HG02973 (cell line): ENCODE measurements around the gene CHSY1.

Source experiments
- ATAC-seq: cut with Tn5 transposase; IDR thresholded peaks from one replicate; pipeline ENCODE4 v1.9.1; 2021; ENCODE audit warnings: moderate library complexity; ENCODE audit not compliant: unreplicated experiment

The CHSY1 gene

DNA sequence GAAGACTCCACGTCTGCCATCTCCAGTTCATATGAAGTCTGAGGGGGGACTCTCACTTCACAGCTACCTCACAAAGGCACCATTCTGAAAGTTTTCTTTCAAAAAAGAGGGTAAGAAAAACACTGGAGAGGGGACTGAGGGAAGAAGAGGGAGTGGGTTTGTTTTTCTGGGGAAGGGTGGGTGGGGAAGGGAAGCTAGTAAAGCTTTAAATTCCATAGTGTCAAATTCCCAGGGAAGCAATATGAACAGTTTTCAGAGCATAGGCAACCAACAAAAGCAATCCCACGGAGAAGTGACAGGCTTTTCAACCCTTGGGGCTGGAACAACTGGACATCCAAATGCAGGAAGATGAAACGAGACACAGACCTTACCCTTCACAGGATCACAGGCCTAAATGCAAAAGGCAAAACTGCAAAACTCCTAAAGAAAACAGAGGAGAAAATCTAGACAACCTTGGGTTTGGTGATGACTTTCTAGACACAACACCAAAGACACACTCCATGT is 61.7 kb downstream of the CHSY1 start:
- ATAC-seq = no peak

DNA sequence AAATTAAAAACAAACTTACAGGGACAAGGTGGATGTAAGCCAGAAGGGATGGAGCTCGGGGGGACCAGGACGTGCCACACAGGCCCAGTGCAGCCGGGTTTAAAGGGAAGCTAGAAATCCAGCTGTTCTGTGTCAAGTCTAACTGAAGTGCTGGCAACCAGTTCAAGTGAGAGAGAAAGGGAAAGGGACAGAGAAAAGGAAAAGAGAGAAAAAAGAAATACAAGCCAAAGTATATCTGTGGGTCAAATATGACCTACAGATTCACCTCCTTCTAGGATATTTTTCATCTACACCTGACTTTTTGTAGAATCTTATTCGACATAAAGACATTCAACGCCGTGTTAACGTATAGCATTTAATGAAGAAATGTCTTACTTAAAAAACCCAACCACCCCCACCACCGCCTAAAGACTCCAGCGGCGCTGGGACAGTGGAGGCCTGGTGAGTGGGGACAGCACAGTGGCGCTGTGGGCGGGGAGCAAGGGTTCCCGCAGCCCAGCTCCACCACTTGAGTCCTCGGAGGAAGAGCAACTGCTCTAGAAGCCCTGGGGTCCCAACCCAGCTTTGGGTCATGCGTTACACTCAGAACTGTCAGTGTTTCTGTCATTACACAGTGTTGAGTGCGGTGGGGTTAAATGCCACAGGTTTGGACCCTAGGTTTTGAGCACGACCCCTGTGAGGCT is 62.3 kb downstream of the CHSY1 start:
- ATAC-seq = no peak

DNA sequence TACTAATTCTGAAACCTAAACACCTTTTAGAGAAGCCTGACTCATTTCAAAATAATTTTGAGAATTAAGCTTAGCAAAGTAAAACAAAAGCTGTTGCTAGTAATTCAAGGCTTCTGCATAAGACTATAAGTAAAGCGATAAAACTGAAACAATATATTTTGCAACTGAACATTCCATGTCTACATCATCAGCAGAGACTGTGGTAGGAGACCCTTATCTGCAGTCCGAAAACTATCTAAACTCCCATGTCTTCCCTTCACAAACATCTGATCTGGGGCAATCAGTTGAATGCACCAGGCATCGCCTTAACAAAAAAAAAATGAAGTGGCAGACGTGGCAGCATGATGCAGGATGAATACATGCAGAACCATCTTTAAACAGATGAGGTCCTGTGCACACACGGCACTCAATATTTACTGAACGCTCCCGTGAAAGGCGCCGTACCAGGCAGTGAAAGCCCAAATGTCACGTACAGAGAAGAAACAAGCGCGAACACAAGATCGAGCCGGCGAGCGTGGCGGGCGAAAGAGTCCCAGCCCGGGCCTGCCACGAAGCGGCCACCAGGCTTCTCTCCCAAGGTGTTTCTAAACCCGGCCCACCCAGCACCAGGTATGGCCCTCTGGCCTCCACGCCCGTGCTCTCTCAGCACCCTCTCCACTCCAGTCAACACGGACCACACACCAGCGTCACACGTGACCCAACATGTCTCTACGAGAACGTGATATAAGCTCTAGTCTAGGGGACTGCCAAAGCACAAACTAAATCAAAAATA is 63.0 kb downstream of the CHSY1 start:
- ATAC-seq = peak; percentile 54

DNA sequence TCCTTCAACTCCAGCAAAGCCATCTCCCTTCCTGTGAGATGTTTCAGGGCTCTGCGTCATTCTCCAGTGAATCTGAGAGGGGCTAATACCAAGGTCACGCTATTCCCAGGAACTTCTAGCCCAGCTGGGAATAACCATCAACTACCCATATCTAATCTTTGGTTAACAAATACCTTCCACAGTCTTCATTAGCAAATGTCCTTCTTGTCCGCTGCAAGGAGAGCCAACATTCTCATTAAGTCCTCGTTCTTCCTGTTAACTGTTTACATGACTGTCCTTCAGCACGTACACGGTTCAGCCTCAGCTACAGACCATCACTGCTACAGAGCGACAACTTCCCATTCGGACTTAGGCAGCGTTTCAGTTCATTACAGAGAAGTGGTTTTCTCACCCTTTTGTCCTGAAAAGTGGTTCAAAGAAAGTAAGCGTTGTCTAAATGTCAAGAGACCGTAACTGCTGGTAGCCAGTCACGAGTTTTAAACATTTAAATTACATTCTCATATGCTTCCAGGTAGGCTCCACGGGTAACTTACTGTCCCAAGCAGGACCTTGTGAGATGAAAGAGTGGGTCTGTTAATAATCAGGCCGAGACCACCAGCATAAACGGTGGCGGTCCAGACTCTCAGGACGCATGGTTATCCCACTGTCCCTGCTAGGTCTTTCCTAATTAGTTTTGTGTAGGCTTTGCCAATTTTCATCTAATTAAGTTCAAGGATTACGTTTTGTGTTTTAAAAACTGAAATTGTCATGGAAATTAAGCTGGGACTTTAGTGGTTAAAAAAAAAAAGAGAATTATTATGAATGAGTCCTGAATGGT is 63.8 kb downstream of the CHSY1 start:
- no peak for ATAC-seq

DNA sequence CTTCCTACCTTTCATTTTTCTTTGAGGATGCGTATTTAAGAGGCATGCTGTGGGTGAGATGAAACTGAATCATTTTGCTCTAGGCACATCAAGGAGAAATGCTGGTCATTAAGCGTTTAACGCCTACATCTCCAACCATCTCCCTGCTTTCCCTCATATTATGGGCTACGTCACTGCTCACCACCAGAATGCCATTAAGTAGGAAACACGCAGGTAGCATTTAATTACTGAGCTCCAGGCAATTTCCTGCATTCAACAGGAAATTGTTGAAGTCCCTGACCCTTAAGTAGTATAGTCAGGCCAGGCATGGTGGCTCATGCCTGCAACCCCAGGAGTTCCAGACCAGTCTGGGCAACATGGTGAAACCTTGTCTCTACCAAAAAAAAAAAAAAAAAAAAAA is 66.1 kb downstream of the CHSY1 start:
- no peak for ATAC-seq

DNA sequence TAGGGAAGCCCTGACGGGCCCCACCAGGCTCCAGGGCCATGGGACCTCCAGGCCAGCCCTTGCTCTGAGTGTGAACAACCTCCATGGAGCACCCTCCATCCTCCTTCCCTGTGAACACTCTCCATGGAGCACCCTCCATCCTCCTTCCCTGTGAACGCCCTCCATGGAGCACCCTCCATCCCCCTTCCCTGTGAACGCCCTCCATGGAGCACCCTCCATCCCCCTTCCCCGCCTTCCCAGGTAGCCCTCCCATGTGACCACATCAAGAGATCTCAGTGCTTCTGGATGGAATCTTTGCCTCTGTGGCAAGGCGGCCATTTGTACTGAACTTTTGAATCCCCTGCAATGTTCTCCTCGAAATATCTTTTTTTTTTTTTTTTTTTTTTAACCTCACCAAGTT is 66.5 kb downstream of the CHSY1 start:
- no peak for ATAC-seq

DNA sequence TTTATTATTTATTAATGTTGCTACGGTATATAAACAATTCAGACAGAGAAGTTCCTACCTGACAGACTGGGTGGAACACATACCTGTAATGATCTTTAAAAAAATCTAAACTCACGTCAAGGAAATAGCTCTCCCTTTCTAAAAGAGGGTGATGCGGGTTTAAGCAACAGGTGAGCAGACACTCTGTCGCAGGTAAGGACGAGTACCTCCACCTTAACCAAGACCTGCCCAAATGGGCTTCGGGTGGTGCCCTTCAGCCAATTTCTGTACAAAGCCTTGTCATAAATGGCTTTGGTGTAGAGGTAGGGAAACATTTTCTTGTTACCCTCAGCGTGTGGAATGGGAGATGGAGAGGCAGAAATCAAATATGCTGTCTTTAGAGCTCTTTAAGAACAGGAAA is 67.0 kb downstream of the CHSY1 start:
- no peak for ATAC-seq

DNA sequence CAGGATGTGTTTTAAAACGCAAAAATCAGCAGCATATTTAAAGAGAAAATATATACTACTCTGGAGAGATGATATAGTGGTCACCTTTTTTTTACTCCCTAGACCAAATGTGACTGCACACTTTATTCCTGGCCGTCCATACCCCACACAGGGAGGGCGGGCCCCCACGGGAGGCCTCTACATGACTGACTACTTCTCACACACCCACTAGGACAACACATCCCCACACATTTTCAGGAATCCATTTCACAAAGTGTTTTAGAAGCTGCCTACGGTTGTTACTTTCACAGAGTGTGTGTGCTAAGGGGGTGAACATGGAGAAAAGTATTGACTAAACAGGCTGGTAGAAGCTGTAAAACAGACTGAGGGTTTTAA is 67.9 kb downstream of the CHSY1 start:
- no peak for ATAC-seq

DNA sequence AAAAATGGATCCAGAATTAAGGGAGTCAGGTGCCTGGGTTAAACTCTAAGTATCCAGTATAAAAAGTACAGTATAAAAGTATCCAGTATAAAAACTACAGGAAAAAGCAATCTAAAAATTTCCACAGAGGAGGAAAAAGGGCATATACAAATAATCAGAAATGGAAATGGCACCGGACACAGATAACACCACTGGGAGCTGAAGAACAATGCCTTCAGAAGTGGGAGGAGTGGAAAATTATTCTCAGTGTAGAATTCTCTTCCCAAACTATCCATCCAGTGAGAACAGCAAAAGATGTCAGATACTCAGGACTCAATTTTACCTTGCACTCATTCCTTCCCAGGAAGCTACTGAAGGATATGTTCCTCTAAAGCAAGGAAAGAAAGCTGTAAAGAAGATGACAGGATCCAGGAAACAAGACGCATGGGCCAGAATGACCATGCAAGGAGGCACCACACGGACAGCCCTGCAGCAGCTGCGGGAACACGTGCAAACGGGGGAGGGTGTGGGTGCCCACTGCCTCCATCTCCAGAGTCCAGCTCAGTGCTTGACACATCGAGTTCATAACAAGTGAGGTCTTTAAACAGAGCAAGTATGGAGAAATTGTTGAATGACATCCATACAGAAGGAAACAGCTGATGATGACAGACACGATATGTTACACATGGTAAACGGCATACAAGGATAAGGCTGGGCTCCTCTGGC is 68.5 kb downstream of the CHSY1 start:
- ATAC-seq = no peak

DNA sequence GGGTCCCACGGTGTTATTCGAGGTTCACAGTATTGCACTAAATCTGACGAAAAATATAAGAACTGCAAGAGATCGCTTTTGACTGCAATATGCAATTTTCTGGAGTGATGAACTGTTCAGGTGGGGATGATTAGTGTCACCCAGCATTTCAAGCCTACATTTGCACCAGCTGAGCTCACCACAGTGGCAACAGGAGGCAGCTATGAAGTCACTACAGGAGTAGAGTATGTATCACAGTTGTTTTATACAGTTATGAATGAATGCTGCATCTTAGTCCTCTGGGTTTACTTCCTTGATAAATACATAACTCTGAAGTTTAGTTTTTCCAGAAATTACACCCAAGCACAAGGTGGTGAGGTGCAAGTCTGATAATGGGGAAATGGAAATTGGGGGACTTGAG is 69.6 kb downstream of the CHSY1 start:
- ATAC-seq = no peak

DNA sequence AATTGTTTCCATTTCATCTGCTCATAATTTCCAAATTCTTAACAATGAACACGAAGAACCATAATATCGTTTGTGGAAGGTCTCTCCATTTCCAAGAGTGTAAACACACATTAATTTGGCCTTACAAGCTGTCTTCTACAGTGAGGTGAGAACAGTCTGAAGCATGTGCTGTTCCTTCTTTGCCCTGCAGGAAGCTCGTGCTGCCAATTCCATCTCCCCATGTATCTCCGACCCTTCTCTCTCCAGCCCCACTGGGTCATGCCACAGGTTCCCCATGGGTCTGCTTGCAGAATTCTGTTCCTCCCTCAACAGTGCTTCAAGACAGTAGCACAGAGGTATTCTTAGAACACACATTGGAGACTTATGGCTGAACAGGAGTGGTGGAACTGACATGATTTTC is 70.5 kb downstream of the CHSY1 start:
- no peak for ATAC-seq

DNA sequence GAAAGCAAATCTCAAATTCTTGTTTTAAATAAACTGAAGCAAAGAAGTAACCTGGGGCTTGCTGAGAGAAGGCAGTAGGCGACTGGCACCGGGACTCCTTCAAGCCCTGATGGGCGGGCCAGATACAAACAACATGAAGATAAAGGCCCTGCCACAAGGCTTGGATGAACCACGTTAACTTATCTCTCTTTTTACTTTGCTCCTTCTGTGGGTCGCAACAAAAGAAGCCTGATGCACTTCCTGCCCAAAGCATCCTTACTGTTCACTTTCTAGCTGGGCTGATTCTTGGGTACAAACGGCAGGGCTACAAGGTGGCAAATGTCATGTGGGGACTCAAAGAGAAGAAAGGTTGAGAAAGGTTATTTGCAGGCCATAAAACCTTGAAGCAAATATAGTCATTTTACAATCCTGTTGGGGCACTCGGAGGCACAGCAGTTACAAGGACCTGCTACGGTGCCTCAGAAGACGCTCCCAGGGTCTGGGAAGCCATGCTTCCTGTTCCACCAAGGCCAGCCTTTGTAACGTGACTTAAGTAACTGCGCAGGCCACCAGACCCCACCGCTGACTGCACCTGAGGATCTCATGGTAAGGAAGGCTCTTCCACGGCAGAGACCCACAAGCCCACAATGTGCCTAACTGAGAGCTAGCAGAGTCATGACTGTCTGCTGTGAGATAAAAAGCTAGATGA is 71.1 kb downstream of the CHSY1 start:
- no peak for ATAC-seq

DNA sequence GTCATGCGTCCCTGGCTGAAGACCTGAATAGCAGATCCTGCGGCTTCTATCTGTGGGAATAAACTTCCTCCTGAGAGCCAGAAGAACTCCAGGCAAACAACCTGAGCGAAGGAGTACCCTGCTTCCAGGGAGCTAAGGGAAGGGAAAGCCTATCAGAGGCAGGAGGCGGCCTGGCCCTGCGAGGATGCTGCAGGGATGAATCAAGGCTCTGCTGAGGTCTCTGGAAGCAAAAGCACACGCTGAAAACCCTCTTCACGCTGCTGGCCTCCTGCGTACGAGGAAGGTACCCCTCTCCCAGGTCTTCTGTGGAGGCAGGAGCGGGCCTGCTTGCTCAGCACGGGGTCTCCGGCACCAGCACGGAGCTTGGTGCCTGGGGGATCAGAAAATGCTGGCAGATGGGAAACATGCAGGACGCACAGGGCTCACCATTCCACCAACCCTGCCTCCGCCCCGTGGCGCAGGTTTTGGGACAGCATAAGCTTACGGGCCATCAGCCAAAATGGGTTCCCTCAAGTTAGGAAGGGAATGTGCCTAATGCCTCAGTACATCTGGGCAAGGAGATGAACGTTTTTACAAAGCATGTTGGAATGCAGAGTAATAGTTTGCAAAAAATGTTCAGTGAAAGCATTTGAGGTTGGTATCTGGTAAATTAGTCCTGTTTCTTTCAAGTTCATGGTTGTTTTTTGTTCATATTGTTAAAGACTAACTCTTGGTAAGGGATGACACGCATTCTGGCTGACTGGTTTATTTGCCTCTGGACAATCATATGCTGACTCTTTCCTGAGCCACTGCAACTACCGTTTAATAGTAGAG is 72.3 kb downstream of the CHSY1 start:
- ATAC-seq = no peak

DNA sequence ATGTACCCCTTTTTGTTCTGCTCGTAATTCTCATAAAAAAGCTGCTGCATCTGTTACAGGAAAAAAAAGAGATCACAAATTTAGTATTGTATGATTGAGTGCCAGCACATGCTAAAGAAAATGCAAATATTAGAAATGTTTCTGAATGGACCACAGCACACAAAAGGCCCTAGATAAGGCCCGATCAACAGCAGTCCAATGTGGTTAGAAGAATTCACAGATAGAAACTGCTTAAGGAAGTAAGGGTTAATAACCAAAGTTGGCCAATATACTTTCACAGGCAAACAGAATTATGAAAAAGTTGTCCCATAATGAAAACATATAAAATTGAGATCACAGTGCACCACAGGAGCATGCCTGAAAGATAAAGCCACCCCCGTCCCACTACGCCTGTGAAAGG is 72.9 kb downstream of the CHSY1 start:
- ATAC-seq = no peak

DNA sequence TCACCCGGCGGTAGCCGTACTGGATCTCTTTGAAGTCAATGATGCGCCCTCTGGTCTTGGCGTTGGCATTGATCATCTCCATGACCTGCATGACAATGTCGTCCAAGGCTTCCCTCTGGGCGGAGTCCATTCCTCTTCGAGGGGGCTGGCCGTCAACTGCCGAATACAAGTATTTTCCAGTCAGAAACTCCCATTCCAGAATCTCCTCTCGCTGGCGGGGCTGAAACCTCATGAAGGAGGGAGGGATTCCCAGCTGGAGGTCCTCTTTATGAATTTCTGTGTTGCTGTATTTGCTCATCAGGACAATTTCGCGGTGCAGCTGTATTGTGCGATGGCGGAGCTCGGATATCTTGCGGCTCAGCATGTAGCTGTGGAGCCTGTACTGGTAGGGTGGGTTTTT is 73.4 kb downstream of the CHSY1 start:
- ATAC-seq = no peak

DNA sequence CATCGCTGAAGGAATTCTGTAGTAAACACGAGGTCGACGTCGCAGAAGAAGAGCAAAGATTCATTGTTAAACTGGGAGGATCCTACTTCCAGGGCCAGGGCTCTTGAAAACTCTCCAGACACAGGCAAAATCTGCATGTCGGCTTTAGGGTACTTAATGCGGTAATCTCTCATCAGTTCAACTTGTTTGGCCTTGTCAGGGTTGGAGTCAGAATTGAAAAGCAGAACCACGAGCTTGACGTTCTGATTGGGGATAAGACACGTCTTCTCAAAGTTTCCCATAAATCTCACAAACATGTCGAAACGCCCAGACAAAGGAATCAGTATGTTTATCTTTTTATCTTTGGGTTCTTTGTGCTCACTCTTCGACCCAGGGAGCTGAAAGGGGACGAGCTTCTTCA is 74.0 kb downstream of the CHSY1 start:
- ATAC-seq = no peak

DNA sequence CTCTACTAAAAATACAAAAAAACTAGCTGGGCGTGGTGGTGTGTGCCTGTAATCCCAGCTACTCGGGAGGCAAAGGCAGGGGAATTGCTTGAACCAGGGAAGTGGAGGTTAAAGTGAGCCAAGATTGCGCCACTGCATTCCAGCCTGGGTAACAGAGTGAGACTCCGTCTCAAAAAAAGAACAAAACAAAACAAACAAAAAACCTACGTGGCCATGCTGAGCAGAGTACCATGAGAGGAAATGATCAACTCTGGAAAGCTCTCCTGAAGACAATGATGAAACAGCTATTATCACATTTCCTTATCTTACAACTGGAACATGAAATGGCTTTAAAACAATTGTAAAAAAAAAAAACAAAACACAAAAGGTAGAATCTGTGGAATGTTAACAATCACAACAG is 75.2 kb downstream of the CHSY1 start:
- ATAC-seq = no peak

DNA sequence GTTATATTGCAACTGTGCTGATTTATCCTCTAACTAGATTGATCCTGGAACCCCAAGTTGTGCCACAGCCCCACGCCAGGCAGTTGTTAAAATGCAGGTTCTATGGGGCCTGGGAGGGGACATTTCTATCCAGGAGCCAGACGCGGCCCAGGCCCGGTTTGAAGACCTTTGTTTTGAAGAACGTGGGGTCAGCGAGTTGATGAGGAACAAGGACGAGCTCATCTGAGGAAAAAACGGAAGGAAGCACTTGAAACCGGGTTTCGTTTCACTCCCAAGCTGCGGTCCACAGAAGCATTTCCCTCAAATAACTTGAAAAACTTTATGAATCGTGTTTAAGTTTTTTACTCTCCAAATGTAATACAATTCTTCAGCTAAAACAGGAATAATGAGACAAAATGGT is 76.4 kb downstream of the CHSY1 start:
- ATAC-seq = no peak

DNA sequence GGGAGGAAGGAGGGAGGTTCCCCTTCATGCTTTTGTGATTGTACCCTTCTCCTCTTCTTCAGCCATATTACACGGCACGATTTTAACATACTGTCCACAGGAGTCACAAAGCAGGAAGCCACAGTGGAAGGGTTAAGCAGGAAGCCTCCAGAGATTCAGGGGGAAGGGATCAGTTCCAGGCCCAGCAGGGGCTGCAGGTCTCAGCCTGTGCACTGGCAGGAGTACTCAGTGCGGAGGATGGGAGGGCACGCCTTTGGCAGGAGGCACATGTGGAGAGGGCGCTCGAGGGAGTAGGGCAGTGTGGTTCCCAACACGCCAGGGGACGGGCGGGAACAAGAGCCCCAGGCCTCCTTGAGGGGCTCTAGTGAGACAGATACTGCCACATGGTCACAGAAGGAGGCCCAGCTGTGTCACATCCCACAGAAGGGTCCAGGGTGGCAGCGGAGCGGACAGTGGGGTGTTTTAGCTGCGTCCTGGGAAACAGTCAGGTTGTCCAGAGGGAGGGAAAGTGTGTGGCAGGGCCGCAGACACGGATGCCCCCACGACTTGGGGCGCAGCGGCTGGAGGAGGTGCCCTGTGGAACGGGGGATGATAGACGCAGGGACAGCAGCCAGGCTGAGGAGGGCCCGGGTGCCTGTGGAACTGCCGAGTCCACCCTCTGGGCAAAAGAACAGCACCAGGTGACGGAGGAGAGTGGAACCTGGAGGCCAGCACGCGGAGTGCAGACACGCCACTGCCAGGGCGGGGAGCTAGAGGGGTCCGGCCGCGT is 77.5 kb downstream of the CHSY1 start:
- ATAC-seq = no peak
